22Rv1 (cell line): ENCODE data around the gene ANKS1B.

Experiments
- H3K27ac ChIP-seq: fragments of 450-650 bp; 2 replicates; pipeline ENCODE4 v1.5.1; 2017
- CTCF ChIP-seq: fragments of 450-650 bp; IDR thresholded peaks from 2 replicates; pipeline ENCODE4 v1.5.1; 2017; ENCODE audit warnings: mild to moderate bottlenecking
- ZFX ChIP-seq: fragments of 450-650 bp; IDR thresholded peaks from 2 replicates; pipeline ENCODE4 v1.6.1; 2017; ENCODE audit warnings: antibody characterized with exemption, borderline replicate concordance

Gene ANKS1B

GRCh38 chr12:99212275-99212674, 772.5 kb downstream of the ANKS1B start:
- TF ChIP-seq CTCF (no peak), ZFX (no peak)

GRCh38 chr12:99205111-99205510, 779.6 kb downstream of the ANKS1B start:
- TF ChIP-seq ZFX (no peak), CTCF (no peak)
- H3K27ac ChIP-seq, result no peak overlapping the region

More at GRCh38 chr12:99212275-99212674, 772.5 kb downstream of the ANKS1B start:
- no peak overlapping the region for H3K27ac ChIP-seq

- TF ChIP-seq CTCF (no peak), ZFX (no peak)
- H3K27ac ChIP-seq, result no peak overlapping the region
These were observed 782.7 kb downstream of the ANKS1B start for GRCh38 chr12:99201906-99202645.

GRCh38 chr12:99200711-99201384, 783.9 kb downstream of the ANKS1B start:
- H3K27ac ChIP-seq, result no peak overlapping the region
- no peak for TF ChIP-seq CTCF
- TF ChIP-seq ZFX, result no peak

GRCh38 chr12:99195474-99195873, 789.3 kb downstream of the ANKS1B start:
- no peak overlapping the region for H3K27ac ChIP-seq
- TF ChIP-seq CTCF, result no peak

GRCh38 chr12:99192489-99192888, 792.2 kb downstream of the ANKS1B start:
- no peak overlapping the region for H3K27ac ChIP-seq
- TF ChIP-seq CTCF (no peak), ZFX (no peak)

- no peak for TF ChIP-seq ZFX
- TF ChIP-seq CTCF, result no peak
- no peak overlapping the region for H3K27ac ChIP-seq
These were observed 807.9 kb downstream of the ANKS1B start for GRCh38 chr12:99176871-99177270.
